ENCODE measurements around the gene NGDN.
"Not testable (repeated sequence)": the region's sequence is repeated elsewhere in the genome, so short reads cannot be mapped to it uniquely, and the experiment has no call there.

Gene NGDN

DNA sequence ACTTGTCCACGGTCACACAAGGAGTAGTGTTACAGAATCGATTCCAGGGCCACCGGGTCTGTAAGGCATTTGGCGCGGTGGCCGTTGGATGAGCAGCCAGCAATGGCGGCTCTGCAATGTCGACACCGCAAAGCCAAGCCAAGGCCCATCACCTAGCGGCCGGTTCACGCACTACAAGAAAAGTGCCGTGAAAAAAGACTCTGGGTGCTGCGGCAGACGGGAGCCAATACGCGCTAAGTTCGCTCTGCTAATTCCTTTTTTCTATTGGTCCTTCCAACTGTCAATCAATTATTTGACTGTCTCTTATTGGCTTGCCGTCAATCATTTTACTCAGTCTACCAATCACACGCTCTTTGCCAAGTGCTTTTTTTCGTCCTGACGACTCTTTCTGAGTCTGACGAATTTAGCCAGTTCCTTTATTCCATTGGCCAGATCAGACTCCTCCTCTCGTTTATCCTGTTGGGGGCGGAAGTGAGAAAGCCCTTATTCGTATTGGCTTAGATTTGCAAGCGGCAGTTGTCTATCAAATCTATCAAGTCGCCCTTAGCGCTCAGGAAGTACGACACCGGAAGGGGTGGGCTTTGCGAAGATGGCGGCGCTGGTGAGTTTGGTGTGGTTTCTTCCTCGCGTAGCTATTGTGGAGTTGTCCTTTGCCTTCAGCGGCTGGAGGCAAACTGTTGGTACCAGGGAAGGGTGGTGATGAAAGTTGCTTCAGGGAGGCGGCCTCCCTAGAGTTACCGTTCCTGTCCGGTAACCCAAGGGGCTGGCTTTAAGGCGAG lies at the start of gene NGDN:
Gene NGDN, plus strand, starts transcription at position 577 of the 779 bp plus-strand sequence. Its CDS starts 13 bp downstream, at position 590.
- DNase-seq (ENCODE audit: low spot score) = peak; percentile 99

GRCh38 chr14:23421594-23421993 lies 47.9 kb upstream of the NGDN start:
- DNase-seq (ENCODE audit: low spot score) = no peak

DNA sequence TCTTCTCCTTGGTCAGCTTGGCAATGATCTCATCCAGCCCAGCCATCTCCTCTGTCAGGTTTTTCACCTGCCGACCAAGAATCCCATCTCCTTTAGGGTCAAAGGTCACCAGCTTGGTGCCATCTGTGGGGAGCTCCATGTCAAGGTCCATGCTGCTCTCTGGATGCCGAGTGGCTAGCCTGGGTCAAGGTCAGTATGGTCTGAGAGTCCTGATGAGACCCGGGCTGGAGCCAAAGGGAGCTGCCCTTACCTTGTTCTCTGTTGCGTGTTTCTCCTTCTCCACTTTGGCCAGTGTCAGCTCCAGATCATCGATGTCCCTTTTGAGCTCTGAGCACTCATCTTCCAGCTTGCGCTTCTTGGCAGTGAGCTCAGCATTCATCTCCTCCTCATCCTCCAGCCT lies 45.8 kb upstream of the NGDN start:
- no peak for DNase-seq (ENCODE audit: low spot score)

DNA sequence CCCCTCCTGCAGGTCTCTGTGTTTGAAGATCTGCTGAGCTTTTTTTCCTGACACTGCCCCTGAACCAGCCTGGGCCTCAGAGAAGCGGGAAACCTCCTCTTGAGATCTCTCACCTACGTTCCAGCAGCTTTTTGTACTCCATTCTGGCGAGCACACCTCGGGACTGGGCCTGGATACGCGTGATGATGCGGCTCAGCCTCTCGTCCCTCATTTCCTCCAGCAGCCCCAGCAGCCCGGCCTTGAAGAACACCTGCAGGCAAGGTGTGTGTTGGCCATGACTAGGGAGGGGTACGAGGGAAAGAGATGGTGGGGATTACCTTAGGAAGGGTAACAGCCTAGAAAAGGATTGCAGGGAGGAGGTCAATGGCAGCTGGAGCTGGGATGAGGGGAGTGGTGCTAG lies 44.3 kb upstream of the NGDN start:
- DNase-seq (ENCODE audit: low spot score) = no peak

GRCh38 chr14:23425798-23426197 lies 43.7 kb upstream of the NGDN start:
- not testable (repeated sequence) for DNase-seq (ENCODE audit: low spot score)

GRCh38 chr14:23428686-23429495 lies 40.6 kb upstream of the NGDN start:
- DNase-seq (ENCODE audit: low spot score) = no peak

DNA sequence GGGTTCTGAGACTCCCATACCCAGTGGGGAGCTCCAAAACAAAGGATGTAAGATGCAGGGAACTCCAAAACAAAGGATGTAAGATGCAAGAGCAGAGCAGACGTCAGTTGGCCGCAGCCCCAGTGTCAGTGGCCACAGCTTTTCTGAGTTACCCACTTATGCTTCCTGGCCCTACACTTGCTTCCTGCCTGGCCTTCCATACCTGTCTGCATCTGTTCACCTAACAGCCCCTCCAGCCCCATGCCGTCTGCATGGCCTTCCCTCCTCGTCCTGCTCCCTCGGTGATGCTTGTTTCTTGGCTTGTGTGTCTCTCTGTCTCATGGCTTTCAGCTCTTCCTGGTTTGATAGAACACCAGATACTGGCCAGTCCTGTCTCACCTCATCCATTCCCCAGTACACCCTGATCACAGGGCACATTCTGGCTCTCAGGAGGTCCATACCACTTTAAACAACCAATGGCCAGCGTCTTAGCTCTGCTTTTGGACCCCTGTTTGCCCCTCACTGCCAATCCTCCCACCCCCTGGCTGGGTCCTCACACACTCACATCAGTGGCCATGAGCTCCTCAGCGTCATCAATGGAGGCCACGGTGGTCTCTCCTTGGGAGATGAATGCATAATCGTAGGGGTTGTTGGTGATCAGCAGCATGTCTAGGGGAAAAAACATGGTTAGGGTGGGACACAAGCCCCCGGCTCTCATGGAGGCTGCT lies 39.3 kb upstream of the NGDN start:
- DNase-seq (ENCODE audit: low spot score) = no peak

DNA sequence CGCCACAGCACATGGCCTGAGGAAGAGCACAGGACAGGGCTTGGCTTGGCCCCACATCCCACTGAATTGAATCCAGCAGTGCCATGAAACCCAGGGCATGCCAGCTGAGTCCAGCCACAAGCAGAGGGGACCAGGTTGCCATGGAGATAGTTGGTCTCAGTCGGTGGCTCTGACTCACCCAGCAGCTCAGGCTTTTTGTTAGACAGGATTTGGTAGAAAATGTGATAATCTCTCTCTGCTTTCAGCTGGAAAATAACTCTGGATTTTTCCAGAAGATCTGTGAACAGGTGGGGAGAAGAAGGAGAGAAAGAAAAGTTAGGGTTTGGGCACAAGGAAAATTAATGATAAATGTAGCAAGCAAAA lies 38.8 kb upstream of the NGDN start:
- peak; percentile 82 for DNase-seq (ENCODE audit: low spot score)

DNA sequence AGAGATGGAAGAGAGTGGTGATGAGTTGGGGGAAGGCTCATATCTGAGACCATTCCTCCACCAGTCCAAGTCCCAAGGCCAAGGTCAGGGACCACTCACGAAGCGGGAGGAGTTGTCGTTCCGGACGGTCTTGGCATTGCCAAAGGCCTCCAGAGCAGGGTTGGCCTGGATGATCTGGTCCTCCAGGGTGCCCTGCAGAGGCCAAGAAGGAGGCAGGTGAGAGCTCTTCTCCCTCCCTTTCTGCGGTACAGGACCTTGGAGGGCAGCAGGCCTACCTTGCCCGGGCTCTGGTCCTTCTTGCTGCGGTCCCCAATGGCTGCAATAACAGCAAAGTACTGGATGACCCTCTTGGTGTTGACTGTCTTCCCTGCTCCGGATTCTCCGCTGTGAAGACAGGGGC lies 38.0 kb upstream of the NGDN start:
- DNase-seq (ENCODE audit: low spot score) = no peak

GRCh38 chr14:23432102-23432925 lies 37.2 kb upstream of the NGDN start:
- DNase-seq (ENCODE audit: low spot score) = no peak

DNA sequence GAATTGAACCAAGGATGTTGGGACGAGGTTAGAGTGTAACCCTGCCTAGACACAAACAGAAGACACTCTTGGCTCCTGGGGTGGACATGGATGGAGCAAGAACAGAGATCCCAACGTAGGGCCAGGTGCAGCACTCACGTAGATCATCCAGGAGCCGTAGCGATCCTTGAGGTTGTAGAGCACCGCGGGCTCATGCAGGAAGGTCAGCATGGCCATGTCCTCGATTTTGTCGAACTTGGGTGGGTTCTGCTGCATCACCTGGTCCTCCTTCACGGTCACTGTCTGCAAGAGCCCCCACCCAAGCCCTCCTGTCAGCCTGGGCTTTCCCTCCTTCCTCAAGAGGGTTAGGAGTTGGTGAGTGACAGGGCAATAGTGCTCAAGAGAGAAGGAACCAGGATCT lies 36.6 kb upstream of the NGDN start:
- DNase-seq (ENCODE audit: low spot score) = no peak

DNA sequence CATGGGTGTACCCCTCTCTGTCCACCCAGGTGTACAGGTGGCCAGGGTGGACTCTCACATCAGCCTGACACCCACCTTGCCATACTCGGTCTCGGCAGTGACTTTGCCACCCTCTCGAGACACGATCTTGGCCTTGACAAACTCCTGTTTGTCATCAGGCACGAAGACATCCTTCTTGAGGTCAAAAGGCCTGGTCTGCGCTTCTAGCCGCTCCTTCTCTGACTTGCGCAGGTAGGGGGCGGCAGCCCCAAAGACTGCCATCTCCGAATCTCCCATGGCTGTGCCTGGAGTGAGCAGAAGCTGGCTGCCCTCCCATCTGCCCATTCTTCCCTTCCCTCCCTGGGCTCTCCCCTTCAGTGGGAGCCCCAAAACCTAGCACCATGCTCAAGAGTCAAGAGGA lies 36.0 kb upstream of the NGDN start:
- DNase-seq (ENCODE audit: low spot score) = no peak

DNA sequence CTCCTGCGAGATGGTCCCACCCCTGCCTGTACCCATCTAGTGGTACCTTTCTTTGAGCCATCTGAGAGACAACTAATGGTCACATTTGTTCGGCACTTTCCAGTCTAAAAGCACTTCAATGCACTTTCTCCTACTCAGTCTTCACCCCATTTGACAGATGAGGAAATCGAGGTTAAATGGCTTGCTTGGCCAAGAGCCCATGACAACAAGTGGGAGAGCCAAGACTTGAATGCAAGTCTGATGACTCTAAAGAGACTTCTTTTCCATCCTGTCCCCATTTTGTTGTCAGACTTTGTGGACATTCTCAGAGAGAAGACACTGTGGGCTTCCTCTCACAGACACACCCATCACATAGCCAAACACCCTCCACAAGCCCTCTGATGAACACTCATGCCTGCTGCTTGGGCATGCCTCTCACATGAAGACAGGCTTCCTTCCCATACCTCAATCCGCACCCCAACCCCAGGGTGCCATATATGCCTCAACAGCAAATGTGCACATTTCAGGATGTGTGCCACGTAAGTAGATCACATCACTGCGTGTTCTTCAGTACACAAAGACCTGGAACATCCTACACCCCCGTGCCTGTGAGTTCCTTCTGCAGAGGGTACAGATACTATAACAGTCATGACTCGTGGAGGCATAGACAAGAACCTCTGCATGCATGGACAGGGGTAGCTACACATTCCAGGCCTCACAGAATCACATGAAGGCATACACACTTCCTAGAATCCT lies 34.8 kb upstream of the NGDN start:
- DNase-seq (ENCODE audit: low spot score) = no peak

DNA sequence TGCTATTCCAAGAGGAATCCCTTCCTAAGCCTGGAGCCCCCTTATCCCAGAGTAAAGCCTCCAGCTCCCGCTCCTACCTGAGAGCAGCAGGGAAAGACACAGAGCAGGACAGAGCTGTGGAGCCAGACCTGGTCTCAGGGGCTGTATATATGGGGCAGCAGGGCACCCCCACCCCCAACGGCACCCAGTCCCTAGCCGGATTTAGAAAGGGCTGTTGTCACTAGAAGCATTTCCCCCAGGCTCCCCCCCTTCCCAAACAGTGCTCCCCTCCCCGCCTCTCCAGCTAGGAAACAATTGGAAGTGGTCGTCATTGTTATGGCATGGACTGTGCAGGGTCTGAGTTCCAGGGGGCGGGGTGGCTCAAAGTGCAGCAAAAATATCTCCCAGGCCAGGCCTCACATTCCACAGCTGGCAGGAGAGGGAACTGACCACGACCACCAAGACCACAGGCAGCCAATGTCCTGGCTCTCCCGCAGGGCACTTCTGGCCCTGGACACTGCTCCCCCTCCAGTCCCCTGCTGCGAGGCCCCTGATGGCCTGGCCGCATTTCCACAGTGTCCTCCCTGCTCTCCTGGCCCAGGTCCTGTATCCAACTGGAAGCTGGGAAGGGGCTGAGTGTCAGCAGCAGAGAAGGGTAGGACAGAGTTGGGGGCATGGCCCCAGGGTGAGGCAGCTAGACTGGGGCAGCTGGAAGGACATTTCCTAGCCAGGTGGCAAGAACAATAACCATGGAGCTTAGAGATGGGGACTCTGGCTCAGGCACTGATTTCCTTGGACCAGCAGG lies 33.8 kb upstream of the NGDN start, which contains the start of gene MYH7:
Gene MYH7, minus strand, starts transcription at position 118 of the 784 bp plus-strand sequence. CDS start 1,928 bp downstream, outside the sequence.
- DNase-seq (ENCODE audit: low spot score) = no peak

- DNase-seq (ENCODE audit: low spot score) = peak; percentile 90
These were observed 33.0 kb upstream of the NGDN start for GRCh38 chr14:23436327-23437132.

- no peak for DNase-seq (ENCODE audit: low spot score)
These were observed 32.1 kb upstream of the NGDN start for GRCh38 chr14:23437133-23438100.

DNA sequence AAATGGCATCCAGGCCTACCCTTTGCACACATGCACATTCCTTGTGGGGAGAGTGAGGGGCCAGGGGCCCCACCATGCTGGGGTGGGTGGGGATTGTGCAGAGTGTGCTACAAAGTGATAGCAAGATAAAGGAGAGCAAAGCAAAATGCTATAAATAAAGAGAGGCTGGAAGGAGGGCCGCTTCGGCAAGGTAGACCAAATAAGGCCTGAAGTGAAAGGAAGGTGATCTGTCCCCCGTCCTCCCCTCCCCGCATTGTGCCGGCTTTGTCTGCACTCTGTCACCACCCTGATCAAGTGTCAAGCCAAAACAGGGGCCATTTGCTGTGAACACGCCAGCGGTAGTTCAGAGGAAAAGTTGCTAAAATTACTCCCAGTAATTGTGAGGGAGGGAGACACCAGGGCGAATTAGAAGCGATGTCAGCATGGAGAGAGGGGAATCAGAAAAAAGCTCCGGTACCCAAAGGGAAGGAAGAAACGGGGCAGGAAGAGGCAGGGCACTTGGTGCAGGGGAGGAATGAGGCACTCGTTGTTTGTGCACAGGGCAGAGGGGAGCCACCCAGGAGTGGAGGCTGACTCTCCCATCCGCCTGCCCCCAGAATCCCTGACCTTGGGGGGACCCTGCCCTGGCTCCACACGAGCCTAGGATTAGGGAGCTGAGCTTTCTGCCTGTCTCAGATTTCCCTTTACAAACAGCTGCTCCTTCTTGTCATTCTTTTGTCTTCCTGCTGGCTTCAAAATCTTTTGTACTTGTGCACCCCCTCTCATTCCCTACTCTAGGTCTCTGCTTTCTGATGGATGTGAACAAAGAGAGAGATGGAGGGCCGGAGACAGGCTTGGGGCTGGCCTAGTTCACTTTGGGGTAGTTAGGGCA lies 31.2 kb upstream of the NGDN start:
- DNase-seq (ENCODE audit: low spot score) = no peak
